HEK293 (cell line): ENCODE data around the gene FAM118A.

Experiments
- CTCF ChIP-seq: fragments of 450-650 bp; formaldehyde crosslinking; IDR thresholded peaks from 2 replicates; pipeline ENCODE4 v1.5.1; 2016; ENCODE audit warnings: missing biosample characterization, missing genetic modification characterization
- ZNF548 ChIP-seq: fragments of 450-650 bp; formaldehyde crosslinking; IDR thresholded peaks from 2 replicates; pipeline ENCODE4 v1.5.1; 2016; ENCODE audit warnings: missing biosample characterization, missing genetic modification characterization

GRCh38 chr22:45349916-45350315 is 40.2 kb downstream of the FAM118A start:
- no peak for TF ChIP-seq ZNF548
- TF ChIP-seq CTCF (tag by site-specific recombination), result no peak
